GM19035 (cell line): ENCODE data around the gene MANBA.

Experiments used
- ATAC-seq: cut with Tn5 transposase; IDR thresholded peaks from one replicate; pipeline ENCODE4 v1.9.1; 2021; ENCODE audit not compliant: unreplicated experiment

MANBA gene

GRCh38 chr4:102760645-102761295, at the start of gene MANBA:
Gene MANBA, minus strand, starts transcription at chr4:102760968. Its CDS starts 74 bp downstream, at chr4:102760894.
- ATAC-seq: peak; percentile 95

- ATAC-seq: no peak
These were observed 48.9 kb upstream of the MANBA start for GRCh38 chr4:102809691-102810090.

GRCh38 chr4:102809190-102809589, 48.4 kb upstream of the MANBA start:
- ATAC-seq: no peak

- no peak for ATAC-seq
These were observed 47.2 kb upstream of the MANBA start for GRCh38 chr4:102808009-102808408.

GRCh38 chr4:102807345-102807744, 46.6 kb upstream of the MANBA start:
- no peak for ATAC-seq

GRCh38 chr4:102799816-102800215, 39.0 kb upstream of the MANBA start:
- ATAC-seq: no peak

GRCh38 chr4:102794999-102795398, 34.2 kb upstream of the MANBA start:
- no peak for ATAC-seq

GRCh38 chr4:102792361-102792936, 31.7 kb upstream of the MANBA start:
- ATAC-seq: no peak

GRCh38 chr4:102791318-102791835, 30.6 kb upstream of the MANBA start:
- ATAC-seq: no peak

GRCh38 chr4:102789317-102789717, 28.5 kb upstream of the MANBA start:
- ATAC-seq: no peak

- no peak for ATAC-seq
These were observed 27.2 kb upstream of the MANBA start for GRCh38 chr4:102787944-102788343.

- ATAC-seq: no peak
These were observed 26.5 kb upstream of the MANBA start for GRCh38 chr4:102787096-102787881.

- ATAC-seq: no peak
These were observed 25.5 kb upstream of the MANBA start for GRCh38 chr4:102786279-102786678.

GRCh38 chr4:102783006-102783405, 22.2 kb upstream of the MANBA start:
- no peak for ATAC-seq

- ATAC-seq: no peak
These were observed 20.8 kb upstream of the MANBA start for GRCh38 chr4:102781570-102781969.

GRCh38 chr4:102780476-102781144, 19.8 kb upstream of the MANBA start:
- ATAC-seq: no peak

GRCh38 chr4:102779204-102779603, 18.4 kb upstream of the MANBA start:
- ATAC-seq: no peak

GRCh38 chr4:102778720-102779119, 18.0 kb upstream of the MANBA start:
- no peak for ATAC-seq

GRCh38 chr4:102775805-102776204, 15.0 kb upstream of the MANBA start:
- no peak for ATAC-seq

- ATAC-seq: no peak
These were observed 13.5 kb upstream of the MANBA start for GRCh38 chr4:102774254-102774653.

- ATAC-seq: no peak
These were observed 12.1 kb upstream of the MANBA start for GRCh38 chr4:102772738-102773340.
